ENCODE measurements around the gene GSTO1. TPM values are rescaled to one million over a fixed set of nuclear protein-coding genes. Genes with fewer than 3 reads are reported as not detected.
A peak's percentile ranks its signal among the peaks of the same experiment; 100 is the strongest.

Gene GSTO1
- total and polyA plus RNA-seq, 2 donors (not counting 1 experiment from before 2014, with no cell fraction given): 151 to 249 TPM

GRCh38 chr10:104301907-104302690 lies 47.4 kb downstream of the GSTO1 start:
- Histone ChIP-seq H3K9me3 (ENCODE audit: control insufficient read depth, insufficient read depth, low read depth, low read length) (no peaks in the 10 kb centered on the region), H3K36me3 (ENCODE audit: control insufficient read depth, insufficient read depth, low read length) (no peaks in the 10 kb centered on the region), H3K79me2 (ENCODE audit: control insufficient read depth, insufficient read depth, low read length) (no peaks in the 10 kb centered on the region), H3K4me3 (replicated peaks in 1 of 4; ENCODE audit: control extremely low read depth in 1 of 4, insufficient read depth in 1 of 4, low read depth in 3 of 4, low read length in 4 of 4) (no peak overlapping the region), H3K9ac (ENCODE audit: insufficient read depth, low read length) (no peak overlapping the region), H3K4me1 (ENCODE audit: control insufficient read depth, extremely low read depth, insufficient read depth, low read length) (peaks cover 21% of the 10 kb centered on the region), H3K27ac (ENCODE audit: insufficient read depth, low read length) (peak overlapping the region; percentile 98), H2AFZ (ENCODE audit: low read length) (no peak overlapping the region), H3K4me2 (ENCODE audit: extremely low read depth, insufficient read depth, low read length) (no peak overlapping the region), H3K27me3 (ENCODE audit: control insufficient read depth, insufficient read depth, low read length) (no peaks in the 10 kb centered on the region), H4K20me1 (ENCODE audit: control insufficient read depth, extremely low read depth, insufficient read depth, low read length) (no peaks in the 10 kb centered on the region)
- no peak for TF ChIP-seq CTCF (conservative IDR thresholded peaks at IDR 0.05 in 1 of 2, IDR thresholded peaks at IDR 0.05 in 1 of 2; ENCODE audit: low read depth in 1 of 2, low read length in 2 of 2)
- TF ChIP-seq EZH2 (IDR thresholded peaks at IDR 0.05; ENCODE audit: low read length, missing control alignments): no peak
- peak in 1 of 2 donors; percentile 38 for DNase-seq (ENCODE audit: low read depth in 2 of 2)

- H3K36me3 ChIP-seq (ENCODE audit: control insufficient read depth, insufficient read depth, low read length): no peaks in the 10 kb centered on the region
- DNase-seq (ENCODE audit: low read depth in 2 of 2): no peak
- TF ChIP-seq CTCF (conservative IDR thresholded peaks at IDR 0.05 in 1 of 2, IDR thresholded peaks at IDR 0.05 in 1 of 2; ENCODE audit: low read depth in 1 of 2, low read length in 2 of 2) (no peak), EZH2 (IDR thresholded peaks at IDR 0.05; ENCODE audit: low read length, missing control alignments) (no peak)
These were observed 49.1 kb downstream of the GSTO1 start for GRCh38 chr10:104303594-104304355.

GRCh38 chr10:104304356-104304745 lies 49.7 kb downstream of the GSTO1 start:
- TF ChIP-seq CTCF (conservative IDR thresholded peaks at IDR 0.05 in 1 of 2, IDR thresholded peaks at IDR 0.05 in 1 of 2; ENCODE audit: low read depth in 1 of 2, low read length in 2 of 2): no peak
- peaks cover 13% of the 10 kb centered on the region for H3K4me1 ChIP-seq (ENCODE audit: control insufficient read depth, extremely low read depth, insufficient read depth, low read length)
- no peak overlapping the region for H3K4me2 ChIP-seq (ENCODE audit: extremely low read depth, insufficient read depth, low read length)
- no peak overlapping the region for H3K9ac ChIP-seq (ENCODE audit: insufficient read depth, low read length)
- H3K79me2 ChIP-seq (ENCODE audit: control insufficient read depth, insufficient read depth, low read length): no peaks in the 10 kb centered on the region
- no peak overlapping the region for H2AFZ ChIP-seq (ENCODE audit: low read length)
- H3K9me3 ChIP-seq (ENCODE audit: control insufficient read depth, insufficient read depth, low read depth, low read length): no peaks in the 10 kb centered on the region
- DNase-seq (ENCODE audit: low read depth in 2 of 2): no peak
- no peaks in the 10 kb centered on the region for H3K36me3 ChIP-seq (ENCODE audit: control insufficient read depth, insufficient read depth, low read length)
- no peaks in the 10 kb centered on the region for H4K20me1 ChIP-seq (ENCODE audit: control insufficient read depth, extremely low read depth, insufficient read depth, low read length)
- no peak overlapping the region for H3K27ac ChIP-seq (ENCODE audit: insufficient read depth, low read length)
- no peak overlapping the region for H3K4me3 ChIP-seq (replicated peaks in 1 of 4; ENCODE audit: control extremely low read depth in 1 of 4, insufficient read depth in 1 of 4, low read depth in 3 of 4, low read length in 4 of 4)
- no peaks in the 10 kb centered on the region for H3K27me3 ChIP-seq (ENCODE audit: control insufficient read depth, insufficient read depth, low read length)

More at GRCh38 chr10:104303594-104304355, 49.1 kb downstream of the GSTO1 start:
- peaks cover 14% of the 10 kb centered on the region for H3K4me1 ChIP-seq (ENCODE audit: control insufficient read depth, extremely low read depth, insufficient read depth, low read length)
- no peaks in the 10 kb centered on the region for H3K27me3 ChIP-seq (ENCODE audit: control insufficient read depth, insufficient read depth, low read length)
- no peak overlapping the region for H3K4me3 ChIP-seq (replicated peaks in 1 of 4; ENCODE audit: control extremely low read depth in 1 of 4, insufficient read depth in 1 of 4, low read depth in 3 of 4, low read length in 4 of 4)
- H3K9ac ChIP-seq (ENCODE audit: insufficient read depth, low read length): no peak overlapping the region
- H4K20me1 ChIP-seq (ENCODE audit: control insufficient read depth, extremely low read depth, insufficient read depth, low read length): no peaks in the 10 kb centered on the region
- no peak overlapping the region for H3K4me2 ChIP-seq (ENCODE audit: extremely low read depth, insufficient read depth, low read length)
- H3K27ac ChIP-seq (ENCODE audit: insufficient read depth, low read length): no peak overlapping the region
- no peaks in the 10 kb centered on the region for H3K9me3 ChIP-seq (ENCODE audit: control insufficient read depth, insufficient read depth, low read depth, low read length)
- no peak overlapping the region for H2AFZ ChIP-seq (ENCODE audit: low read length)
- H3K79me2 ChIP-seq (ENCODE audit: control insufficient read depth, insufficient read depth, low read length): no peaks in the 10 kb centered on the region
